ENCODE results near the gene PDLIM7. TPM values are rescaled to one million over a fixed set of nuclear protein-coding genes. Genes with fewer than 3 reads are reported as not detected.

Gene PDLIM7
- total RNA-seq, 1 donor from 2014 or later = 38.7 TPM

DNA sequence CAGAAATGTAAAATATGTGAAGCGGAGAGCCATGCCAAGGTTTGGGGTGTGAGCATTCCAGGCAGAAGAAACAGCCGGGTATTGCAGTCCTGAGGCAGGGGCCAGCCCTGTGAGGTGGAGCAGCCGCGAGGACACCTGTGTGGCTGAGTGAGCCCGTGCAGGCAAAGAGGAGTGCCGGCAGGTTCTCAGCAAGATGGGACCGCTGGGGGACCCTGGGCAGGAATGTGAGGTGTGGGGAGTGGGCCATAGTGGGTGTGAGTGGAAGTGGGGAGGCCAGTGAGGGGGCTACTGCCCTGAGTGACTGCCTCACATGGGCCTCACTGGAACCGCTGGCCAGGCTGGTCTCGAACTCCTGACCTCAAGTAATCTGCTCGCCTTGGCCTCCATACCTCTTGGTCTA is 58.9 kb downstream of the PDLIM7 start:
- no peak overlapping the region for H3K4me3 Mint-ChIP-seq
- Histone ChIP-seq H3K9me3 (ENCODE audit: low read depth) (no peaks in the 10 kb centered on the region), H3K27me3 (no peaks in the 10 kb centered on the region), H3K9ac (no peak overlapping the region), H2AFZ (replicated peaks) (no peak overlapping the region), H3K27ac (no peak overlapping the region), H3K79me2 (ENCODE audit: low read depth) (no peaks in the 10 kb centered on the region), H3K4me2 (no peak overlapping the region), H3K4me1 (no peaks in the 10 kb centered on the region), H3K4me3 (no peak overlapping the region), H3F3A (ENCODE audit: low read depth) (peaks cover 2% of the 10 kb centered on the region), H3K36me3 (no peaks in the 10 kb centered on the region), H4K20me1 (ENCODE audit: low read depth) (no peaks in the 10 kb centered on the region)
- peaks cover 8% of the 10 kb centered on the region for H3K27me3 Mint-ChIP-seq (ENCODE audit: insufficient read depth, low read depth)
- no peaks in the 10 kb centered on the region for H3K4me1 Mint-ChIP-seq
- peaks cover 22% of the 10 kb centered on the region for H3K36me3 Mint-ChIP-seq
- no peak overlapping the region for H3K27ac Mint-ChIP-seq
- no peaks in the 10 kb centered on the region for H3K9me3 Mint-ChIP-seq
- DNase-seq (ENCODE audit: low spot score) = no peak
- TF ChIP-seq, protein P1, sequence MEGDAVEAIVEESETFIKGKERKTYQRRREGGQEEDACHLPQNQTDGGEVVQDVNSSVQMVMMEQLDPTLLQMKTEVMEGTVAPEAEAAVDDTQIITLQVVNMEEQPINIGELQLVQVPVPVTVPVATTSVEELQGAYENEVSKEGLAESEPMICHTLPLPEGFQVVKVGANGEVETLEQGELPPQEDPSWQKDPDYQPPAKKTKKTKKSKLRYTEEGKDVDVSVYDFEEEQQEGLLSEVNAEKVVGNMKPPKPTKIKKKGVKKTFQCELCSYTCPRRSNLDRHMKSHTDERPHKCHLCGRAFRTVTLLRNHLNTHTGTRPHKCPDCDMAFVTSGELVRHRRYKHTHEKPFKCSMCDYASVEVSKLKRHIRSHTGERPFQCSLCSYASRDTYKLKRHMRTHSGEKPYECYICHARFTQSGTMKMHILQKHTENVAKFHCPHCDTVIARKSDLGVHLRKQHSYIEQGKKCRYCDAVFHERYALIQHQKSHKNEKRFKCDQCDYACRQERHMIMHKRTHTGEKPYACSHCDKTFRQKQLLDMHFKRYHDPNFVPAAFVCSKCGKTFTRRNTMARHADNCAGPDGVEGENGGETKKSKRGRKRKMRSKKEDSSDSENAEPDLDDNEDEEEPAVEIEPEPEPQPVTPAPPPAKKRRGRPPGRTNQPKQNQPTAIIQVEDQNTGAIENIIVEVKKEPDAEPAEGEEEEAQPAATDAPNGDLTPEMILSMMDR (IDR thresholded peaks at IDR 0.05) = no peak
- TF ChIP-seq EZH2 (IDR thresholded peaks at IDR 0.05) = no peak
- TF ChIP-seq EZH2phosphoT487 (IDR thresholded peaks at IDR 0.05) = no peak

DNA sequence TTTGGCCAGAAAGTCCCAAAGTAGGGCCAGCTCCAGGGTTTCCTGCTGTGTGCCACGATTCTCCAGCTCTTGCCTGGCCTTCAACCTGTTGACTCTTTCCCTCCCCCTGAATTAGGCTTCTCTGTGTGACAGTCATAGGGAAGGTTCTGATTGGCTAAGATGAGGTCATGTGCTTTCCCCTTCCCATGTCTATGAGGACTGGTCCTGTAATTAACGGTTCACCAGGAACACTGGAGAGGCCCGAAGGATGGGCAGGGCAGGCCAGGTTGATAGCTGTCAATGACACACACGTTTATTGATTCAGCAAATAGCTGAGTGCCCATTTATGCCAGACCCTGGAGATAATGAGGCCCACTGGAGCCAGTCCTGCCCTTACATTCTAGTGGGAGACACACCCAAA is 59.8 kb downstream of the PDLIM7 start:
- Histone ChIP-seq H3K36me3 (no peaks in the 10 kb centered on the region), H3K79me2 (ENCODE audit: low read depth) (no peaks in the 10 kb centered on the region), H3F3A (ENCODE audit: low read depth) (peaks cover 2% of the 10 kb centered on the region), H3K9me3 (ENCODE audit: low read depth) (no peaks in the 10 kb centered on the region), H2AFZ (replicated peaks) (no peak overlapping the region), H3K4me1 (no peaks in the 10 kb centered on the region), H3K4me2 (no peak overlapping the region), H3K27me3 (no peaks in the 10 kb centered on the region), H3K4me3 (no peak overlapping the region), H3K27ac (no peak overlapping the region), H4K20me1 (ENCODE audit: low read depth) (peaks cover 1% of the 10 kb centered on the region), H3K9ac (no peak overlapping the region)
- Mint-ChIP-seq H3K36me3 (peaks cover 24% of the 10 kb centered on the region), H3K27ac (no peak overlapping the region), H3K9me3 (no peaks in the 10 kb centered on the region), H3K27me3 (ENCODE audit: insufficient read depth, low read depth) (peaks cover 8% of the 10 kb centered on the region), H3K4me1 (no peaks in the 10 kb centered on the region), H3K4me3 (no peak overlapping the region)
- TF ChIP-seq EZH2 (IDR thresholded peaks at IDR 0.05) = no peak
- no peak for TF ChIP-seq EZH2phosphoT487 (IDR thresholded peaks at IDR 0.05)
- TF ChIP-seq, protein P1 (IDR thresholded peaks at IDR 0.05) = no peak
- DNase-seq (ENCODE audit: low spot score) = no peak

DNA sequence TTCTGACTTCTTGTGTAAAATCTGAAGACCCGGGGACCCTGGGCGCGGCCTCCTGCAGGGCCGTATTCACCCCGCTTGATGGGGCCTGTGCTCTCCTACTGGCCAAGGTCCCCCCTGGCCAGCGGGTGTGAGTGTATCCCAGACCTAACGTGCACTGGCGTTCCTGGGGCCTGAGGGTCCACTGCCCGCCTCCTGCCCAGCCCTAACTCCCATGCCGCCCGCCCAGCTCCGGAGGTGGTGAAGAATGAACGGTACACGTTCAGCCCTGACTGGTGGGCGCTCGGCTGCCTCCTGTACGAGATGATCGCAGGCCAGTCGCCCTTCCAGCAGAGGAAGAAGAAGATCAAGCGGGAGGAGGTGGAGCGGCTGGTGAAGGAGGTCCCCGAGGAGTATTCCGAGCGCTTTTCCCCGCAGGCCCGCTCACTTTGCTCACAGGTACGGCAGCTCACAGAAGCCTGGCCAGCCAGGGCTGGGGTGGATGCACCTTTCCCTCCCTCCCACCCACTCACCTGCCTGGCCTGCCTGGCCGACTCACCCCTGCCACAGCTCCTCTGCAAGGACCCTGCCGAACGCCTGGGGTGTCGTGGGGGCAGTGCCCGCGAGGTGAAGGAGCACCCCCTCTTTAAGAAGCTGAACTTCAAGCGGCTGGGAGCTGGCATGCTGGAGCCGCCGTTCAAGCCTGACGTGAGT is 61.4 kb downstream of the PDLIM7 start:
- no peaks in the 10 kb centered on the region for H3K4me1 ChIP-seq
- H3K36me3 ChIP-seq = no peaks in the 10 kb centered on the region
- H3K36me3 Mint-ChIP-seq = peaks cover 24% of the 10 kb centered on the region
- H4K20me1 ChIP-seq (ENCODE audit: low read depth) = peaks cover 2% of the 10 kb centered on the region
- H3K9ac ChIP-seq = no peak overlapping the region
- peaks cover 7% of the 10 kb centered on the region for H3K27me3 Mint-ChIP-seq (ENCODE audit: insufficient read depth, low read depth)
- no peak overlapping the region for H3K4me3 ChIP-seq
- TF ChIP-seq EZH2 (IDR thresholded peaks at IDR 0.05) (no peak), EZH2phosphoT487 (IDR thresholded peaks at IDR 0.05) (no peak)
- TF ChIP-seq, protein P1 (IDR thresholded peaks at IDR 0.05) = no peak
- no peaks in the 10 kb centered on the region for H3K4me1 Mint-ChIP-seq
- no peak overlapping the region for H3K27ac Mint-ChIP-seq
- H3K9me3 Mint-ChIP-seq = no peaks in the 10 kb centered on the region
- H3K27ac ChIP-seq = no peak overlapping the region
- H2AFZ ChIP-seq (replicated peaks) = no peak overlapping the region
- H3K4me3 Mint-ChIP-seq = no peak overlapping the region
- no peak for DNase-seq (ENCODE audit: low spot score)
- peaks cover 2% of the 10 kb centered on the region for H3F3A ChIP-seq (ENCODE audit: low read depth)
- H3K27me3 ChIP-seq = no peaks in the 10 kb centered on the region
- H3K9me3 ChIP-seq (ENCODE audit: low read depth) = no peaks in the 10 kb centered on the region
- H3K4me2 ChIP-seq = no peak overlapping the region
- H3K79me2 ChIP-seq (ENCODE audit: low read depth) = no peaks in the 10 kb centered on the region
